ENCODE results near the gene DPP9. TPM values are rescaled to one million over a fixed set of nuclear protein-coding genes. Genes with fewer than 3 reads are reported as not detected.
"Not testable (repeated sequence)": the region's sequence is repeated elsewhere in the genome, so short reads cannot be mapped to it uniquely, and the experiment has no call there.

DPP9 gene
- total RNA-seq, 2 donors from 2014 or later: 42.1 to 50.3 TPM

- intact Hi-C loops (cut with DNase I): no loop called here
- no peak for DNase-seq (ENCODE audit: low spot score)
Measured at GRCh38 chr19:4694211-4694987, 29.2 kb downstream of the DPP9 start.

- intact Hi-C loops (cut with DNase I): no loop called here
- DNase-seq (ENCODE audit: low spot score): no peak
Measured at GRCh38 chr19:4693471-4694121, 30.0 kb downstream of the DPP9 start.

GRCh38 chr19:4693078-4693350 is 30.6 kb downstream of the DPP9 start:
- intact Hi-C loops (cut with DNase I): no loop called here
- DNase-seq (ENCODE audit: low spot score): no peak

GRCh38 chr19:4692251-4693077 is 31.2 kb downstream of the DPP9 start:
- no peak for DNase-seq (ENCODE audit: low spot score)
- intact Hi-C loops (cut with DNase I): no loop called here

- intact Hi-C loops (cut with DNase I): no loop called here
- DNase-seq (ENCODE audit: low spot score): no peak
Measured at GRCh38 chr19:4691373-4691772, 32.3 kb downstream of the DPP9 start.

- no peak for DNase-seq (ENCODE audit: low spot score)
- intact Hi-C loops (cut with DNase I): no loop called here
Measured at GRCh38 chr19:4690361-4690760, 33.3 kb downstream of the DPP9 start.

- intact Hi-C loops (cut with DNase I): no loop called here
- no peak for DNase-seq (ENCODE audit: low spot score)
Measured at GRCh38 chr19:4689403-4689802, 34.2 kb downstream of the DPP9 start.

GRCh38 chr19:4688587-4688986 is 35.1 kb downstream of the DPP9 start:
- intact Hi-C loops (cut with DNase I): no loop called here
- no peak for DNase-seq (ENCODE audit: low spot score)

GRCh38 chr19:4687396-4687795 is 36.2 kb downstream of the DPP9 start:
- intact Hi-C loops (cut with DNase I): no loop called here
- DNase-seq (ENCODE audit: low spot score): no peak

- no peak for DNase-seq (ENCODE audit: low spot score)
- intact Hi-C loops (cut with DNase I): no loop called here
Measured at GRCh38 chr19:4686700-4687099, 36.9 kb downstream of the DPP9 start.

- intact Hi-C loops (cut with DNase I): no loop called here
- DNase-seq (ENCODE audit: low spot score): no peak
Measured at GRCh38 chr19:4684312-4685095, 39.1 kb downstream of the DPP9 start.

GRCh38 chr19:4682417-4683200 is 41.0 kb downstream of the DPP9 start:
- intact Hi-C loops (cut with DNase I): no loop called here
- no peak for DNase-seq (ENCODE audit: low spot score)

GRCh38 chr19:4680021-4680420 is 43.6 kb downstream of the DPP9 start:
- DNase-seq (ENCODE audit: low spot score); intact Hi-C loops (cut with DNase I): not testable (repeated sequence)

GRCh38 chr19:4678881-4679790 is 44.5 kb downstream of the DPP9 start:
- DNase-seq (ENCODE audit: low spot score): no peak
- intact Hi-C loops (cut with DNase I): no loop called here

- intact Hi-C loops (cut with DNase I): no loop called here
- DNase-seq (ENCODE audit: low spot score): no peak
Measured at GRCh38 chr19:4676955-4677731, 46.5 kb downstream of the DPP9 start.

GRCh38 chr19:4675346-4675745 is 48.3 kb downstream of the DPP9 start:
- intact Hi-C loops (cut with DNase I): no loop called here
- DNase-seq (ENCODE audit: low spot score): no peak

- intact Hi-C loops (cut with DNase I): no loop called here
- DNase-seq (ENCODE audit: low spot score): no peak
Measured at GRCh38 chr19:4673726-4674125, 49.9 kb downstream of the DPP9 start.

All from posterior vena cava (tissue), 2 donors.